Hindlimb muscle (tissue), 1 donor: ENCODE results near the gene DMD. TPM values are rescaled to one million over a fixed set of nuclear protein-coding genes. Genes with fewer than 3 reads are reported as not detected.
"Not testable (repeated sequence)": the region's sequence is repeated elsewhere in the genome, so short reads cannot be mapped to it uniquely, and the experiment has no call there.

Source experiments
- DNase-seq: peaks from one replicate; pipeline ENCODE4 v3.0.0-alpha.2; 2013
- polyA plus RNA-seq: library from polyadenylated mRNA; unstranded; fragments of 120-200 nt; gene quantifications from one replicate; pipeline ENCODE4 v1.2.1, GENCODE V29; 2013; ENCODE audit not compliant: insufficient read length

The DMD gene
- polyA plus RNA-seq, 1 donor, result 88.9 TPM

DNA sequence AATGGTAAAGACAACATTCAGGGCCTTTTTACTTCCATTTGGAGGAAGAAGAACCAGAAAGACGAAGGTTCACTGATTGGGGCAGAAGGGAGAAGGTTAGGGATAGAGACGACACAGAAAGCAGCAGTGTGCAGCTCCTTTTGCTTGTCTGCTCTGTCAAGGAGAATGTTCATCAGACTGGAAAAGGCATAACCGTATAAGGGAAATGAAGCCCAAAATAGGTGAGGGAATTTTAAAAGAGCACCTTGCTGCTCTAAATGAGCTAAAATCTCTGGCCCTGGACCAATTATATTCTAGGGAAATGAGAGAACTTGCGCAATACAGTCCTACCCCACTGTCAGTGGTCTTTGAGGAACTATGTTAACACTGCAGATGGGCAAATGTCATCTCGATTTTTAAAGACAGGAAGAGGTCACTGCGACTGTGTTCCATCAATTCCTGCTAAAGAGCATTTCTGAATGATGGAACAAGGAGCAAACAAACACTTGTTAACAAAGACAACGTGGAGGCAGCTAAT, 1229.7 kb downstream of the DMD start:
- DNase-seq, result no peak

DNA sequence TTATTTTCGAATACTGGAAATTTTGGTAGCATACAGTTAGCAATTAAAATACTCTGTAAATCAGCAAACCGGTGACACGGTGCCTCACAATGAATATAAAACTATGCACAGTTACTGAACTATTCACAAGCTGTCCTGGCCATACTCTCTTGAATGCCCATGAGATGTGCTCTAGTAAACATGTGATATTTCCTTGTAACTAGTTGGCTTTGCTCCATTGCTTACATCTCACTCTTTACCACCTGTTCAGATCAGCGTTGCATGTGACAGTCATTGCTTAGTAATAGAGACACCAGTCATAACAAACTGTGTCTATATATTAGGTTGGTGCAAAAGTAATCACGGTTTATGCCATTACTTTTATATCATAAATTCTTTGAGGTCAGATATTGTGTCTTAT, 1241.6 kb downstream of the DMD start:
- DNase-seq, result no peak

DNA sequence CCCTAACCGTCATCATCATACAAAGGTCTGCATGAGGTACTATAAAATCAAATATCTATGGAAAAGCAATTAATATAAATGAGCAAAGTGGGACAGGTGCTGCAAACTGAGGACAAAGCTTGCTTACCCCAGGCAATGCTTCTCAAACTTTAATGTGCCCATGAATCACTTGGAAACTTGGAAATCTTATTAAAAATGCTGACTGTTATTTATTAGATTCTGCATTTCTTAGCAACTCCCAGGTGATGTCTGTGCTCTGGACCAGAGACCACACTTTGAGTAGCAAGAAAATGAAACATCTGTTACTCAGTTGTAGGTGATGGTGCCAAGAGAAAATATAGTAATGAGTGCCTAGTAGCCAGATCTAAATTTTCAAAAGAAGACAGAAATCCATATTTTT, 1249.1 kb downstream of the DMD start:
- no peak for DNase-seq

DNA sequence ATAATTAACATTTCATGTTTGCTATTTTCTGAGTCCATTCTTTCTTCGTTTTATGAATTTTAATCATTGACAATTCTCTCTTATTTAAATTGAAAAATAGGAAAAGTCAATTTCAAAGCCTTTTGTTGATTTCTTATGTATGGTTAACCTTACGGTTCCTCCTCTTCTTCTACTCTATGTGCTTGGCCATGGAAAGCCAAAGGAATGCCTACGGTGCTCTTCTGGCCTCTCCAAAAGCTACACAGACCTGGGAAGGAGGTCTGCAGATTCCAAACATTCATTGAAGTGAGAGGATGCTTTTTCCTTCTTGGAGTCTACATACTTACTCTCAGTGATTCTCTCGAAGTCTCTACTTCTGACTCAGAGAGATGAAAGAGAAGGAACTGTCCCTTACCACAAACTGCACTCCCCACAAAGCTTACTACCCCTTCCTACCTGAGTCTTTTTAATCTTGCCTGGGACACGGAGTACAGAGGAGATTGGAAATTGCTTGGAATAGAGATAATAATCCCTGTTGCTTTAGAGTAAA, 1276.4 kb downstream of the DMD start:
- no peak for DNase-seq

DNA sequence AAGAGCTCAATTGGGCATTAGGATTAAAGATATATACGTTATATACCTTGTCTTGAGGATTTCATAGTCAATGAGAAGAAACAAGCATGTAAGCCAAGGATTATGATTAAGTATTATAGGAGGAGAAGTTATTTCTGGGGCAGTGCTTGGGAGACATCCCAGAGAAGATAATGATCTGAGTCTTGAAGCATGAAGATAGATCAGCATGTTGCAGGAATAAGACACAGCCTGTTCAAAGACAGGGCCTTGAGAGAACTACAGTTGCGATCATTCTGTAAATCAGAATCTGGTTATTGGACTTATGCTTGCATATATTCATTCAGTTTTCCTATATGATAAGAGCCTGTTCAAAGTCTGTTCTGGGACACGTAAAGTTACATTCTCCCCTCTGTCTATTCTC, 1277.3 kb downstream of the DMD start:
- DNase-seq, result no peak

- DNase-seq, result no peak
Measured at GRCh38 chrX:31932769-31933168, 1278.6 kb downstream of the DMD start.

DNA sequence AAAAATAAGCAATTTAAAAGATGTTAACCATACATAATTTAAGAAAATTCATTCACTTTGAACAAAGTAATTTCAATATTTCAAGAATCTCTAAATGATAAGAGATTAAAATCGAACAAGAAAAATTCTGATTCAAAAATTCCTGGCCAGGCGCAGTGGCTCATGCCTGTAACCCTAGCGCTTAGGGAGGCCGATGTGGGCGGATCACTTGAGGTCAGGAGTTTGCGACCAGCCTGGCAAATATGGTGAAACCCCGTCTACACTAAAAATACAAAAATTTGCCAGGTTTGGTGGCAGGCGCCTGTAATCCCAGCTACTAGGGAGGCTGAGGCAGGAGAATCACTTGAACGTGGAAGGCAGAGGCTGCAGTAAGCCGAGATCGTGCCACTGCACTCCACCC, 1279.0 kb downstream of the DMD start:
- DNase-seq, result not testable (repeated sequence)

DNA sequence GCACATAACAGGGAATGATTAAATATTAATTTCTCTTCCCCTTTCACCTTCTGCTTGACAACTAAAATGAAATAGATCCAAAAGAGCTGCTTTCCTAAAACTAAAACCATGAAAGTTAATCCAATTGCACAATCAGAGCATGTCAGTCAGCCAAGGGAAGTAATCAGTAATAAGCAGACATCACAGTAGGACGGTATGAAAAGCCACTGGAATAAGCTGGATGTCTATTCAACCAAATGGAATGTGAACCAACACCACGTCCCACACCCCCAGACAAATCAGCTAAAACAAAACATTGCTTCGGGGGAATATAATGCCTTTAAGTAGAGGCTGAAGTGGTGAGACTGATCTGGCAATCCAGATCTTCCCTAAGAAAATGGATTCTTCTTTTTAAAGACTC, 1280.1 kb downstream of the DMD start:
- DNase-seq, result no peak

DNA sequence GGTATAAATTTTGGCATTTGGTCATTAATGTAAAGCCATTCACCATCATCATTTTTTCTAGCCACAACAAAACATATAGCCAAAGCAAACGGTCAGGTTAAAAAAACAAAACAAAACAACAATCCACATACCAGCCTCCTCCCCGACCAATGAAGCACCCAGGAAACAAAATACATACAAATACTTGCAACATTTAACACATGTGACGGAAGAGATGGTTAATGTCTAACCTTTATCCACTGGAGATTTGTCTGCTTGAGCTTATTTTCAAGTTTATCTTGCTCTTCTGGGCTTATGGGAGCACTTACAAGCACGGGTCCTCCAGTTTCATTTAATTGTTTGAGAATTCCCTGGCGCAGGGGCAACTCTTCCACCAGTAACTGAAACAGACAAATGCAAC, 1282.0 kb downstream of the DMD start:
- no peak for DNase-seq

DNA sequence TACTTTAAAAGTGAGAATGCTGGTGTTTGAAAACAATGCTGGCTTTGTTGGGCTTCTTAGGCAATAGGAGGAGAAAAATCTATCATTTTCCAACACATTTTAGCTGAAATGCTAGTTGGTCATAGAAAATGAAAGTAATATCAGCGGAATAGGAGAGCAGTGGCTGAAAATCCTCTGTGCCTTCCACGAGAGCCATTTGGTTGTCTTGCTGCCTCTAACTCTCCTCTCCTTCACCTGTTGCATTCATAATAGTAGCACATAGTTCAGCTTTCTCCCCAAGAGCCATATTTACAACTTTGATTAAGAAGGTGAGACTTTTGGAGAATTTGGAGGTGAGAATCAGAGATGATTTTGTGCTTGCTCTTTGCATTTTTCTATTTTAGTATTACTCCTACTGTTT, 1290.1 kb downstream of the DMD start:
- no peak for DNase-seq

DNA sequence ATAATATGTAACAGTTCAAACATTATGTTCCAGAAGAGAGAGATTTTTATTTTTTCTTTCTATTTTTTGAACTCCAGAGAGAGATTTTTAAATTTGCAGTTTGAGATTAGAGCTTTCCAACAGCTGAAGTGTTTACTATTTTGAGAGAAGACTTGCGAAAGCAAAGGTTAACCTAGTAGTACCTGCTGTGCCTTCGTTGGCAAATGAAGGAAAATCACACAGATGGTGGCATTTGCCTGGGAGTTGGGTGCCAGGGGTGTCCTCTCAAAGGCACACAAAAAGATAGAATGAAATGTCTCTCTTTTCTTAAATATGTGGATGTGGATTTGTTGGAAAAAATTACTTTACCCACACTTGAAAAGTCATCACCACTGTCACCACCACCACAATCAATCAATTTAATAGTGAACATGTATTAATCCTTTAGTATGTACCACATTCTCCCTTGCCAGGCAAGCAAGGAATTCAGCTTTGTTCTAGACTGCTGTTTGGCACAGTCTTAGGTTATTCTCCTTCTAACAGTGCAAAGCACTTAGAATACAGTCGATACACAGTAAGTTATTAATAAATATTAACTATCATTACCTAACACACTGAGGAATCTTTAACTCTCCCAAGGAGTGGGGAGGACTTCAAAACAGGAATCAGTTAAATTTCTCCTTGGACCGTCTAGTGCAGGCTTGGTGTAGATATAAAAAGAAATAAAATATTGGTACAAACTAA, 1301.3 kb downstream of the DMD start:
- DNase-seq, result no peak

- no peak for DNase-seq
Measured at GRCh38 chrX:31894152-31894551, 1317.2 kb downstream of the DMD start.

DNA sequence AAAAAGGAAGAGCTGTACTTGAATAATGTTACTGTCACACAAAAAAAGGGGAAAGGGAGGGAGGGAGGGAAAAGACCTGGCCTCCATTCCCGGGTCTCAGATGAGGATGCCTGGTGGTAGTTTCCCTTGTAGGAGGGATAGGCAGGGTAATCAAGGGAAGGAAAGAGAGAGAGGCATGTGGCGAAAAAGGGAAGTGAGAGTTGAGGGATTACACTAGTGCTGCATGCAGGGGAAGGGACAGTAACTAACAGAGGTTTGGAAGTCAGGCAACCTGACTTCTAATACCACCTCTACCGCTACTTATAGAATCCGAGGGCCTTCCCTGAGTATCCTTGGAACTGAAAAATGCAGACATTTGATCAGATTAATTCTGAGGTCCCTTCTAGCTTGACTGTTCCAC, 1317.8 kb downstream of the DMD start:
- DNase-seq, result no peak

DNA sequence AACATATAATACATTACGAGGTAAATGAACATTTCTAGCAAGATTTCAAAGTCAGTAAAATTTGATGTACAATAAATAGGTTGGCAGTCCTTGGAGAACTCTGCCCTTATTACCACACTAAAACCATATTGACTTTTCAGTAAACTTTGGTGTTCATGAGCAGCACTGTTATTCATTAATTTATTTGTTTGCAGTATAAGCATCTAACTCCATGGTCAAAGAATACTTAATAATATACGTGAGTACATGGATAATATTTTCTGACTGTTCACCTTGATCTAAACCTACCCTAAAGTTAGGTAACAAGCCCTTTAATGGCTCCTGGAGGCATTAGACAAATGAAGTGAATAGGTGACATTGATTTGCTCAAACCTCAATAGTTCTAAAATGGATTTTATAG, 1322.3 kb downstream of the DMD start:
- no peak for DNase-seq

GRCh38 chrX:31884535-31884934, 1326.8 kb downstream of the DMD start:
- DNase-seq, result no peak

- DNase-seq, result no peak
Measured at GRCh38 chrX:31872007-31872406, 1339.3 kb downstream of the DMD start.

DNA sequence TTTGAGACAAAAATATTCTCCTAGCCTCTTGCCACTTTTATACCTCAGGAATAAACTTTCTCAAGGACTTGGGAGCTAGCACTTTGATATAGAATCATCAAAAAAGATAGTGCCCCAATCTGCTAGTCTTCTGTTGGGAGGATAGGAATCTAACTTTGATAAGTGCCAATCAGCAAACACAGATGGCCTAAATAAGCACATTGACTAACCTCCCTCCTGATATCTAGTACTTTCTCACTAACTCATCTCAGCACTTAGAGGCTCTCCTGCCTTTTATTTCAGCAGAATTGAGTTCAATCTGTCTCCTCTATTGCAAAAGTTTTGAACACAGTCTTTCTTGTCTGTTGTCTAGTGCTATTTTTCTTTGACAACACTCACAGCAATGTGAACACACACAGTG, 1341.1 kb downstream of the DMD start:
- no peak for DNase-seq

DNA sequence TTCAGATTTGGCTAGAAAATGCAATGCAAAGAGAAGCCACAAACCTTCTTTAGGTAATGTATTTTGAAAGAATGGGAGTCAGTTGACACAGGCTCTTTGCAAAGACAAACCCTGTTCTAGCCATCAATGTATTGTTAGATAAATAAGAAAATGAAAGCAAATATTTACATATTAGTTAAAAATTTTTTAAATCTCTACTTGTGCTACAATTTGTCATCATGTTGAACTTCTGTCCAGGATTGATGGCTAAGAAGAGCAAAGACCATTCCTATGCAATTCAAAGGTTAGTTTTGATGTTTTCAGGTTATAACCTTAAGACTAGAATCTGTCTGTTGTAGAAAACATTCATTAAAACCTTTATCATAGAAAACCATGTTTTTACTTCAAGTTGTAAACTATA, 1350.7 kb downstream of the DMD start:
- DNase-seq, result no peak

GRCh38 chrX:31858915-31859314, 1352.4 kb downstream of the DMD start:
- no peak for DNase-seq

DNA sequence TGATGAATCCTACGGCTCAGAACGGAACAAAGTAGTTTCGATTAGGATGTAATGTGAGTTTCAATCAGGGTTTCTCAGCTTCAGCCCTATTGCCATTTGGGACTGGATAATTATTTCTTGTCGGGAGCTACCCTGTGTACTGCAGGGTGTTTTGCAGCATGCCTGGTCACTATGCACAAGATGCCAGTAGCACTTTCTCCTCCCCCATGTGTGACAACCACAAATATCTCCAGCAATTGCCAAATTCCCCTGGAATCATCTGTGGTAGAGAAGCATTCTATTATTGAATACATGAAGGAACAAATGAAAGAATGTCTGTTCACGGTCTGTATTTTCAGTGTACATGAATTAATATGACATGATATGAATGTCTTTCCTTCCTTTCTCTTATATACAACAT, 1356.6 kb downstream of the DMD start:
- no peak for DNase-seq

DNA sequence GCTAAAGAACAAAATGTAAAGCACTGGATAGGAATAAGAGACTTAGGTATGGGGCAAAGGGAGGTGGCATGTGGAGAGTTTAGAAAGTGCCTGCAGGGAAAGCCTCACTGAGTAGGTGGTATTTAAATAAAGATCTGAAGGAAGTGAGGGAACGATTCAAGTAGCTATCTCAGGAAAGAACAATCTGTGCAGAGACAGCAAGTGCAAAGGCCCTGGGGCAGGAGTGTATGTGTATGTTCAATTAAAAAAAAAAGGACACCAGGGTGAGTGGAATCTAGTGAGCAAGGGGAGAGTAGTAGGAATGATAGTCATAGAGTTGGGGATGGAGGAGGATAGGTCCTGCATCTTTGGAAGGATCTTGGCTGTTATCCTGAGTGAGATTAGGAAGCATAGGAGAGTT, 1359.6 kb downstream of the DMD start:
- DNase-seq, result no peak

GRCh38 chrX:31847773-31848172, 1363.6 kb downstream of the DMD start:
- no peak for DNase-seq

DNA sequence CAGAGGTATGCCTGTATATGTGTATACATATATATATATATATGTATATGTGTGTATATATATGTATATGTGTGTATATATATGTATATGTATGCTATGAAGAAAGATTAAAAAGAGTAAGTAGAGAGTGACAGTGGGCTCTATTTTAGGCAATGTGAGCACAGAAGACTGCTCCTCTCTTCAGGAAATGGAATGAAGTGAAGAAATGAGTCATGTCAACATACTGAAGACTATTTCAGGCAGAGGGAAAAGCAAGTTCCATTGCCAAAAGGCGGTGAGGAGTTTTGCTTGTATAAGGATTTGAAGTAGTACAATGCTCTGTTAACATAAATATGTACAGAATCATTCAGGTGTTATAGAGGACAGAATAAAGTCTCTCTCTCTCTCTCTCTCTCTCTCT, 1366.3 kb downstream of the DMD start:
- no peak for DNase-seq

- DNase-seq, result no peak
Measured at GRCh38 chrX:31838617-31839016, 1372.7 kb downstream of the DMD start.
